CD4-positive, alpha-beta T cell treated with Interleukin-6 for 4 hours (primary cell): ENCODE data around the gene BRIP1.
"Not testable (repeated sequence)": the region's sequence is repeated elsewhere in the genome, so short reads cannot be mapped to it uniquely, and the experiment has no call there.

Source experiments
- DNase-seq: peaks from one replicate; pipeline ENCODE4 v3.0.0-alpha.2; 2020; ENCODE audit warnings: mixed read lengths

The BRIP1 gene

DNA sequence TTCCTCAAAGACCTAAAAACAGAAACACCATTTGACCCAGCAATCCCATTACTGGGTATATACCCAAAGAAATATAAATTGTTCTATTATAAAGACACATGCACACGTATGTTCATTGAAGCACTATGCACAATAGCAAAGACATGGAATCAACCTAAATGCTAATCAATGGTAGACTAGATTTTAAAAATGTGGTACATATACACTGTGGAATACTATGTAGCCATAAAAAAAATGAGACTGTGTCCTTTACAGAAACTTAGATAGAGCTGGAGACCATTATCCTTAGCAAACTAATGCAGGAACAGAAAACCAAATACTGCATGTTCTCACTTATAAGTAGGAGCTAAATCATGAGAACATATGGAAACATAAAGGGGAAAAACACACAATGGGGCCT is 36.5 kb downstream of the BRIP1 start:
- DNase-seq, result not testable (repeated sequence)

DNA sequence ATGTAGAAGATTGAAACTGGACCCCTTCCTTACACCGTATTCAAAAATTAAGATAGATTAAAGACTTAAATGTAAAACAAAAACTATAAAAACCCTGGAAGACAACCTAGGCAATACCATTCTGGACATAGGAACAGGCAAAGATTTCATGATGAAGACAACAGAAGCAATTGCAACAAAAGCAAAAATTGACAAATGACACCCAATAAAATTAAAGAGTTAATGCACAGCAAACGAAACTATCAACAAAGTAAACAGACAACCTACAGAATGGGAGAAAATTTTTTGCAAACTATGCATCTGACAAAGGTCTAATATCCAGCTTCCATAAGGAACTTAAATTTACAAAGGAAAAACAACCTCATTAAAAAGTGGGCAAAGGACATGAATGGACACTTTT is 37.1 kb downstream of the BRIP1 start:
- DNase-seq, result not testable (repeated sequence)

DNA sequence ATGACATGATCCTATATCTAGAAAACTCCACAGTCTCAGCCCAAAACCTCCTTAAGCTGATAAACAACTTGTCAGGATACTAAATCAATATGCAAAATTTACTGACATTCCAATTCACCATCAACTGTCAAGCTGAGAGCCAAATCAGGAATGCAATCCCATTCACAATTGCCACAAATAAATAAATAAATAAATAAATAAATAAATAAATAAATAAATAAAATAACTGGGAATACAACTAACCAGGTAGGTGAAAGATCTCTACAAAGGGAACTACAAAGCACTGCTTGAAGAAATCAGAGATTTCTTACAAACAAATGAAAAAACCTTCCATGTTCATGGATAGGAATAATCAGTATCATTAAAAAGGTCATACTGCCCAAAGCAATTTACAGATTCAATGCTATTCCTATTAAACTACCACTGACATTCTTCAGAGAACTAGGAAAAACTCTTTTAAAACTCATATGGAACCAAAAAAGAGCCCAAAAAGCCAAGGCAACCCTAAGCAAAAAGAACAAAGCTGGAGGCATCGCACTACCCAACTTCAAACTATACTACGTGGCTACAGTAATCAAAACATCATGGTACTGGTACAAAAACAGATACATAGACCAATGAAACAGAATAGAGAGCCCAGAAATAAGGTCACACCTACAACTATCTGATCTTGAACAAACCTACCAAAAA is 37.7 kb downstream of the BRIP1 start:
- no peak for DNase-seq

DNA sequence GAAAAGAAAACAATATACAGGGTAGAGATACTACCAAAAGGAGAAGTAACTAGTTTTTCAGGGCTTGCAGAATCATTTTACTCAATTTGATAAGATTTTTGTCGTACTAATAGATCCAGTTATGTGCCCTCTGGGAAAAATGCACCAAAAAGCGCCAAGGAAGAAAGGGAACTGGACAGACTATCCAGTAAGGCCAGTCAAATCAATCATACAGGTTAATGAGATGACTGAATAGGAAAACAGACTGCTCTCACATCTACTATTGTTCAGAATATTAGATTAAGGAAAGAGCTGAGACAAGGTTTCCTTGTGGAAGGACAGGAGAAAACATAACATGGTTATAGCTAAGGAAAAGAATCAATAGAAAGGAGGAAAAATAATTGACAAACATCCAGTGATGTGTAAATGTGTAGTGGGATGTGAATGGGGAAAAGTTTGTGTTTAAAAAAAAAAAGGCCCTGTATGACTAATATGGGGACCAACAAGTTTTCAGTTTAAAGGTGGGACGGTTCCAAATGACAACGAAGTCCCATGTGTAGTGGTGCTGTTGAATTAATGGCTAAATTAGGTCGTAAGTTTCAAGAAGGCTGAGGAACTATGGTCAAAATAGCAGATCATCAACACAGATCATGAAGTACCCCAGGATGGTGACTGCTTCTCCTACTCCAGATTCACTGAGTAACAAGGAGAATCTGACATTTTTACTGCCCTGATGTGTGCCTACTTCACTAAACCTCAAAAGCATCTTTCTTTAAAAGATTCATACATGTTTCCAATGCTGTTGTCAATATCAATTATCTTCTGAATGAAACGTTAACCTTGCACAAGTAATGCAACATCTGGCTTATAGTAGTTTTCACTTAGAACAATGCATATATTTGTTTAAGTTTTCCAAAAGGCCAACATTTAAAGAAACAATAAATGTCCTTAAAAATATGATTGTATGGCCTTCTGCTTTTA is 40.7 kb downstream of the BRIP1 start:
- no peak for DNase-seq

DNA sequence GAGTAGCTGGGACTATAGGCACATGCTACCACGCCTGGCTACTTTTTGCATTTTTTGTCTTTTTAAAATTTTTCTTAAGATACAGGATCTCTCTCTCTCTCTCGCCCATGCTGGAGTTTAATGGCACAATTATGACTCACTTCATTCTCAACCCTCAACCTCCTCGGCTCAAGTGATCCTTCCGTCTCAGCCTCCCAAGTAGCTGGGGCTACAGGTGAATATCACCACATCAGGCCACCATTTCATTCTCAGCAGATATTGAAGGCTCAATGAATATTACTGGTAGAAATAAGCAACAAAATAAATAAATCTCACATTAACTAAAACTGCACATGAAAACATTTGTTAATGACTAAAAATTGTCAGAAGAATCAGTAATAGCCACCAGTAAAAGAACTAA is 41.7 kb downstream of the BRIP1 start:
- DNase-seq, result no peak

DNA sequence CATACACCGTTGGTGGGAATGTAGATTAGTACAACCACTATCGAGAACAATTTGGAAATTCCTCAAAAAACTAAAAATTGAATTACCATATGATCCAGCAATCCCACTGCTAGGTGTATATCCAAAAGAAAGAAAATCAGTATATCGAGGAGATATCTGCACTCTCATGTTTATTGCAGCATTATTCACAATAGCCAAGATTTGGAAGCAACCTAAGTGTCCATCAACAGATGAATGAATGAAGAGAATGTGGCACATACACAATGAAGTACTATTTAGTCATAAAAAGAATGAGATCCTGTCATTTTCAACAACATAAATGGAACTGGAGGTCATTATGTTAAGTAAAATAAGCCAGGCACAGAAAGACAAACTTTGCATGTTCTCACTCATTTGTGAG is 44.1 kb downstream of the BRIP1 start:
- DNase-seq, result not testable (repeated sequence)

DNA sequence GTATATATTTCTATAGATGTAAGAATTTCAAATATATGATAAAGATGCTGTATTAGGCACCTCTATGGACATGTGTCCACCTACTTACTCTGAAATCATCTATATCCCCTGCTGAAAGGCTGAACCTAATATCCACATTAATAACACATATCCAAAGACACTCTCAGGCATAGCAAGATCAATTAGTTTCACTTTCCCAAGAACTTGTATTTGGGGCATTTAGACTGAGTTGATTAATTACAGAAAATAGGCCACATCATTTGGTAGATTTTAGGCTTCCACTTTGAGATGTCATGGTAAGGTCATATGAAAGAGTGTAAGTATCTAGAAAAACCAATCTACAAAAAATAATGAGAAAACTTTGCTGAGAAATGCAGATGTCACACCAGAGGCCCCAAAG is 45.1 kb downstream of the BRIP1 start:
- no peak for DNase-seq

DNA sequence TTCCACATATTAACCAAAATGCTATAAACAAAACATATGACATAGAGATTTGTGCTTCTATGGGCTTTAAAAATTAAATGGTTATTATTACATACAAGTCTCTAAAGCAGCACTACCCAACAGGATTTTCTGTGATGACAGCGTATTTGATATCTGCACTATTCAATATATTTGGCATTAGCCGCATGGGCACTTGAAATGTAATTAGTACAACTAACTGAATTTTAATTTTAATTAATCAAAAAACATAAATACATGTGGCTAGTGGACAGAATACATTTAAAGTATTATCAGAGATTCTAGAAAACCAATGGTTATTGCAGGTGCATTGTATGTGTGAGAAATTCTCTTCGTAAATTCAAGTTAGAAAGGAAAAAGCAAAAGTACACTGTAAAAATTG is 45.9 kb downstream of the BRIP1 start:
- DNase-seq, result no peak

DNA sequence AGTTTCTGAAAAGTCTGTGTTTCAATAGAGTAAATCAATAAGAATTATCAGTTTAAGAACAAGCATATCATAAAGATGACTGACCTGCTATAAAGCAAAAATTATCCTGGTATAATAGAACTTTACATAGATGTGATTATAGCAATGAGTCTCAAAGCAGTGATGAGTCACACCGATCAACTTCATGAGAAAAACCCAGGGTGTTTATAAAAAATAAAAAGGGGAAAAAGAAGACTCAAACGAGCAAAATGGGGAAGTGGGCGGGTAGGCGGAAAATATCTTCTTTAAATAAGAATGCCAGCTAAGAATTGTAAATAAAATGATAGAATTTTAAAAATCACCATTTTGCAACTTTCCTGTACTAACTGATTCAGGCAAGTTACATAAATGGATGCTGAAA is 46.8 kb downstream of the BRIP1 start:
- DNase-seq, result no peak

DNA sequence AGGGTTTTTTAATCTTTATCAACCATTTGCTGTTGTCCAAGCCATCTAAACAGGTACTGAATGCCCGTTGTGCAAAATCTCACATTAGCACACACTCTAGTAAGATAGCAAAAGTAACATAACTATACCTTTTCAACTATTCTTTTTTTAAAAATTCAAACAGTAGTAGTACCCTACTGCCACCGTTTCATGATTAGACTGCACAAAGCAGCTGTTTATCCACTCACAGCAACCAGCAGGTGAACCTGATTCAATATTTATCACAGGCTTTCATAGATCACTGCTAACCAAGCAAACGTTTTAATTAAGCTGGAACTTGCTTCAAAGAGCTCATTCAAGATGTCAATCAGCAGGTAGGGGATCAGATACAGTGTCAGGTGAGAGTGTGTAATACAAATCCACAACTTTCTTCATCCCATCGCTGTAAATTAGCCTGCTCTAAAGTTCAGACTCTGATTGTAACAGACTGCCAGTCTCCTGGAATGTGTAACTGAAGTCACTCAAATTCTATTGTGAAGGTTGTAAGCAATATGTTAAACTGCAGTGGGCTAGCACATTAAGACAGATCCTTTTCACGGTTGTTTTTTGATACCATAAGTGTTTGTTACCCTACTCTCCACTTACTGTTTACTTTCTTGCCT is 47.3 kb downstream of the BRIP1 start:
- DNase-seq, result no peak

DNA sequence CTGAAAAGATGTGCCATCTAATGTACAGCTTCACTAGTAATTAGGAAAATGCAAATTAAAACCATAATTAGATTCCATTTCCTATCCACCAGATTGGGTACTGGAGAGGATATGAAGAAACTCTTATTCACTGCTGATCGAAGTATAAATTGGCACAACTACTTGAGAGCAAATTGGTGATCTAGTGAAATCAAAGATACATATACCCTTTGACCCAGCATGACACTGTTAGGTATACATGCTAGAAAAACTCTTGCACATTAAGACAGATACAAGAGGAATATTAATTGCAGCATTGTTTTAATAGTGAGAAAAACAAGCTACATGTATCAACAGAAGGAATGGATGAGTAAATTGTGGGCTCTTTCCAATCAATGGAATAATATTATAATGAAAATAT is 48.8 kb downstream of the BRIP1 start:
- no peak for DNase-seq

DNA sequence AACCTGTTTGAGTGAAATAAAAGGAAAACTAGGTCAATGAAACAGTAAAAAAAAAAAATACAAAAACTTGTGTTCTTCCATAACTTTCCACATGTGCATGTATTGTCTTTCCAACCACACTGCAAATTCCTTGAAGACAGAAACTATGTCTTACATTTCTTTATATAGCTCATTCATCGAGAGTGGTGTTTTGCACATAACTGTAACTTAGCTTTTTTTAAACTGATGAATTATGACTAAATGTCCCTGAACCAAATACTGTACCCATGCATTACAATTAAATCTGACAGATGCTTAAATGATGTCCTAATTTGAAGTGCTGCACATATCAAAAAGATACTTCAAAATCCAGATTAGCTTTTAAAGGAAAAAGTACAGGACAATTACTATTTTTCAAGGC is 50.1 kb downstream of the BRIP1 start:
- DNase-seq, result no peak

DNA sequence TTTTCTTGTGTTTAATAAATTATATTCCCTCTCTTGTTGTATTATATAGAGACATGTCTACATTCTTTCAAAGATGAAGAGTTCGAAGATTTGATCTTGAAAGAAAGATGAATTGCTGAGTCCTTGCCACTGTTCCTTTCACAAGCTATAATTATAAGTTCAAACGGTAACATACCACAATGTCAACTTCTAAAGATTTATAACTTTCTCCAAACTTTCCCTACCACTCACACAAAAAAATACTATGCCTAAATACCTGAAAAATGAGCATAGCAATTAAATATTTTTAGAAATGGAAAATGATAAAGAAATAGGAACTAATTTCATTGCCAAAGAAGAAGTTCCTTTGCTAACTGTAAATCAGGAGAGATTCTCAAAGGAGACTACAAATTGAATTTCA is 50.6 kb downstream of the BRIP1 start:
- no peak for DNase-seq

DNA sequence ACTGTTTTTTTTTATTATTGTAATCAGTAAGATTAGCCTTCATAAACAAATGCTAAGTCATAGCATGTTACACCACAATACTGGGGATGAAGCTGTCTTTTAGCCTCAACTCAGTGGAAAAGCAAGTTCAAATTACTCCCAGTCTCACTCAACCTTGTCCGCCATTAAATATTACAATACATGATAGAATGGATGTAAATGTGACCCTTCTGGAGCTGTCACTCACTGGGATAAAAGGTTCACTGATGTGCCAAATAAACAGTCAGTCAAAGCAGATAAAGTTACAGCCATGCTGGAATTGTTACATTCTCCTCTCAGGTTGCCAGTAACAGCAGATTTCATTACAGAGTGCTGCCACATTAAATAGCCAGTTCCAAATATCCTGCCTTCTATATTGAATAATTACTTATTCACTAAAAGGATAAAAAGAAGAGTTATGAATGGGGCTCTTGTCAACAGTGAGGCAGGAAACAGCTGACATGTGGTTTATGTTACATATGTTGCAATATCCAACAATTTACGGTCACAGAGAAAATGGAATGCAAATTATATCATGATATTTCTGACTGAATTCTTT is 53.4 kb downstream of the BRIP1 start:
- DNase-seq, result no peak

DNA sequence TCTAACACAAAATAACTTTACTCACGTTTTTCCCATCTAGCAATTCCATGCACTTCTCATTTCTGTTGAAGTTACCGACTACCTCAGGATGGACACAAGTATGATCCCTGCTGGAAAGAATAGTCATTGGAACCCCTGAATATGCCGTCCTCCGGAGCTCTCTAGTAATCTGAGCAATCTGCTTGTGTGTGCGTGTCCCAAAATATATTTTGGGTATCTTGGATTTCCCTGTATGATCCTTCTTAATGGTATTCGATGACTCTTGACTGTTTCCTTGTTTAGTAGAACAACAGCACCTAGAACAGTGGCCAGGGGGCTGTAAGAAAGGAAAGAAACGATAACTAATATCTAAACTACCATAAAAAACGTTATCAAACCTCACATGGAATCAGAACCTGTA is 54.9 kb downstream of the BRIP1 start:
- DNase-seq, result no peak

DNA sequence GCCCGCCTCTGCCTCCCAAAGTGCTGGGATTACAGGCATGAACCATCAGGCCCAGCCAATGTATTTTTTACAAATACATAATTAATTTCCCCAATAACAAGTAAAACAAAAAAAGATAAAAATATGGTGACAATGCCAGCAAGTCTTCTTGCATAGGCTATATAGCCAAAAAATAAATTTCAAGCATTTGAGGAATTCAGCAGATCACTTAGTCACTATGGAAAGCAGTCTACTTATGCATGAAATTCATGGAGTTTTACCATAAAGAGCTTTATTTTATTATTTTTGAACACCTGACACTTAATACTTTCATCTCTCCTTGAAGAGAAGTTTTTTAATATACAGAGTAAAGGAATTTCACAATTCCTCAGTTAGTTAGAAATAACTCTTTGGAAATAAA is 56.4 kb downstream of the BRIP1 start:
- DNase-seq, result no peak

DNA sequence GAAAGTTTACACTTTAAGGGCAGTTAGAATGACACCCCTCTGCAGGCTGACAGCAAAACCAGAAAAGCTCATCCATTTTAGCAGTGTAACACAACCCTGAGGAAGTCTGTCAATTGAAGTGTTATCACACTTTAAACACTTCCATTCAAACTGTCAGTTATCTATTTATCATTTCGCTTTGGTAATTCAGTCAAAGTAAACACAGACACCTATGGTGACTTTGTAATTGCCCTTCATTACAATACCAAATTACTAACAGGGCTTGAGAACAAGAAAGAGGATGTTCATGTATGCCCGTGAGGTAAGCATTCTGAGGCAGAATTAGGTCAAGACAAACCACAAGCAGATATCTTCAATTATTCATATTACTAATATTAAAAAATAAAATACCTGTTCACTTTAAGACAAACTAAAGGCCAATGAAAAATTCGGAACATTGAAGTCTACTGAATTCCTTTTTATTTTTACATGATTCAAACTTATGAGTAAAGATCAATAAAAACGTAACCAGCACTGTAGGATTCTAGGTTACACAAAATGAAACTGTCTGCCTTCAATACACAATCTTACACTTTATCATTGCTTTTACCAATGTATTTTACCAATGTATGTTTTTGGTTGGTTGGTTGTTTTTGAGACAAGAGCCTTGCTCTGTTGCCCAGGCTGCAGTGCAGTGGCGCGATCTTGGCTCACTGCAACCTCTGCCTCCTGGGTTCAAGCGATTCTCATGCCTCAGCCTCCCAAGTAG is 57.1 kb downstream of the BRIP1 start:
- DNase-seq, result no peak

DNA sequence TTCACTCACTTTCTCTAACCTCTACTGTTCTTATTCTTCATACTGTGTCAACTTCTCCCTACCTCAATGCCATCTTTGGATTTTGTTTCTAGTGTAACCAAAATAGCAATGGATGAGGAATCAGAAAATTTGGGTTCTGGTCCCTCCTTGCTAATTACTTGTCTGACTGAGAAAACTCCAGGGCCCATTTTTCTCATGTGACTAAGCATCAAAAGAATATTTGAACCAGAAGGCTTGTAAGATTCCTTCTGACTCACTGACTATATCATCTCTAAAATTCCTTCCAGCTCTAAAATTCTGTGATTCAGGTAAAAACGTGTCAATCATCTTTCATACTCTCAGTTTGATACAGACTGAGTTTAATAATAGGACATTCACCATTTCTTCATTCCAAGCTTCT is 57.9 kb downstream of the BRIP1 start:
- no peak for DNase-seq

DNA sequence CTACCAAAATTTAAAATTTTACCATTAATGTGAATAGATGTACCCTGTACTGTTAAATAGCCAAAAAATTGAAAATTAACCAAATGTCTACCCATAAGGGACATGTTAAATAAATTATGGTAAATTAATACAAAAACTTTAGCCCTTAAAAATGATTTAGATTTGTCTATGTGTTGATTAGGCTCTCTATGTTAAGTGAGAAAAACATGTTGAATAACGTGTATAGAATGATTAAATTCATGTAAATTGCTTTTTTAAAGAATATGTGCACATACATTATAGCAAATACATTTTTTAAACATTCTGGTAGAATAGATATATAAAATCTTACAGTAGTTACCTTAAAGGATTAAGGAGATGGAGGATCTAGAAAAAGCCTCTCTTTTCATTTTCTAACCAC is 59.5 kb downstream of the BRIP1 start:
- no peak for DNase-seq

DNA sequence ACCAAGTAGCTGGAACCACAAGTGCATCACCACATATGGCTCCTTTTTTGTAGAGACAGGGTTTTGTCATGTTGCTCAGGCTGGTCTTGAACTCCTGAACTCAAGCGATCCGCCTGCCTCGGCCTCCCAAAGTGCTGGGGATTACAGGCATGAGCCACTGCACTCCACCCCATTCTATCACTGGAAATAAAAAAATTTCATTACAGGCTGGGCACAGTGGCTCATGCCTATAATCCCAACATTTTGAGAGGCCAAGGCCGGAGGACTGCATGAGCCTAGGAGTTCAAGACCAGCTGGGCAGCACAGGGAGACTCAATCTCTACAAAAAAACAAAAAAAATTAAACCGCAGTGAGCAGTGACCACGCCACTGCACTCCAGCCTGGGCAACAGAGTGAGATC is 60.1 kb downstream of the BRIP1 start:
- DNase-seq, result no peak

DNA sequence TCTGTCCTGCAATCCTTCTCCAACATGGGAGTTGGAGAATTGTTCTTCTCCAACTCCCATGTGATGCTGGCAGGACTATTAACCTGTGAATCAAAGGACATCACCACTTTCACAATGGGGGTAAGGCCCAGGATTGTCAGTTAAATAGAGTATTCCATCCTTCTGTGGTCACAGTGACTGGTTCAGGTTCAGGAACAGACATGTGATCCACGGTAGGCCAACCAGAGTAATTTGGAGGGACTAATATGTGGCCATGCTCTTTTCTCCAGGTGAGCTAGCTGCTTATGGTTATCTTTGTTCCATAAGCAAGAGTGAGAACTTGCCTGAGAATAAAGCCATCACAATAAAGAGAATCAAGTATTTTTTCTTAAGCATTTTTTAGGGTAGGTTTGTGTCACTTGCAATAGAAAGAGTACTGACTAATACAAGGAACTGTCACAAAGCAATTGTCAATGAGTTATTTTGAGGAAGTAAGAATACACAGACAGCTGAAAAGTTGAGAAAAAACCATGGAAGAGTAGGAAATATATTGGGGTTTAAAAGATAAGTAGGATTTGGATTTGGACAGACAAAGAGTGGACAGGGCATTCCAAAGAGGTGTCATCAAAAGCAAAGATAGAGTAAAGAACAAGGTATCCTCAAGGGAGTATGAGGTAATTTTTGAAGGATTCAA is 63.4 kb downstream of the BRIP1 start:
- DNase-seq, result no peak

DNA sequence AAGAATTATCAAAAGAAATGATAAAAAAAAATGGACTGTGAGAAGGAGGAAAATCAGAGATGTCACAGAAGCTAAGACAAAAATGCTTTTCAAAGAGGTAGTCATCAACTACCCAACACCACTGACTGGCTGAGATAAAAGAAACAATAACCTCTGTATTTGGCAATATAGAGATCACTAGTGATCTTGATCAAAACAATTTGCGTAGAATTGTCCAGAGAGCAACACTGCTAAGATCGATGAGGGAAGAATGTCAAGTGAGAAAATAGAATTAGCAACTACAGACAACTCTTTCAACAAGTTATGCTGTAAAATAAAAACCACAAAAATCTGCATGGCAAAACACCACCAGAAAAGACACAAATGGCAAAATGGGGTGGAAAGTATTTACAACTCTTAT is 66.0 kb downstream of the BRIP1 start:
- no peak for DNase-seq
